Measurements from ENCODE around the gene PTCD1. TPM values are rescaled to one million over a fixed set of nuclear protein-coding genes. Genes with fewer than 3 reads are reported as not detected.

Gene PTCD1, protein sequence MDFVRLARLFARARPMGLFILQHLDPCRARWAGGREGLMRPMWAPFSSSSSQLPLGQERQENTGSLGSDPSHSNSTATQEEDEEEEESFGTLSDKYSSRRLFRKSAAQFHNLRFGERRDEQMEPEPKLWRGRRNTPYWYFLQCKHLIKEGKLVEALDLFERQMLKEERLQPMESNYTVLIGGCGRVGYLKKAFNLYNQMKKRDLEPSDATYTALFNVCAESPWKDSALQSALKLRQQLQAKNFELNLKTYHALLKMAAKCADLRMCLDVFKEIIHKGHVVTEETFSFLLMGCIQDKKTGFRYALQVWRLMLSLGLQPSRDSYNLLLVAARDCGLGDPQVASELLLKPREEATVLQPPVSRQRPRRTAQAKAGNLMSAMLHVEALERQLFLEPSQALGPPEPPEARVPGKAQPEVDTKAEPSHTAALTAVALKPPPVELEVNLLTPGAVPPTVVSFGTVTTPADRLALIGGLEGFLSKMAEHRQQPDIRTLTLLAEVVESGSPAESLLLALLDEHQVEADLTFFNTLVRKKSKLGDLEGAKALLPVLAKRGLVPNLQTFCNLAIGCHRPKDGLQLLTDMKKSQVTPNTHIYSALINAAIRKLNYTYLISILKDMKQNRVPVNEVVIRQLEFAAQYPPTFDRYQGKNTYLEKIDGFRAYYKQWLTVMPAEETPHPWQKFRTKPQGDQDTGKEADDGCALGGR
- total RNA-seq (2014; rRNA removed) = 15.0 and 19.2 TPM in 2 replicates
- polyA plus RNA-seq (2012) = 5.8 TPM

GRCh38 chr7:99438573-99439480 lies at the start of gene PTCD1, which contains the start of gene CPSF4:
Gene PTCD1, minus strand, starts transcription at chr7:99438798. Its CDS starts 3,556 bp downstream, at chr7:99435242.
Gene CPSF4, plus strand, starts transcription at chr7:99438943. Its CDS starts 140 bp downstream, at chr7:99439083.
- peak; percentile 96 for DNase-seq (ENCODE audit: low read depth)

DNA sequence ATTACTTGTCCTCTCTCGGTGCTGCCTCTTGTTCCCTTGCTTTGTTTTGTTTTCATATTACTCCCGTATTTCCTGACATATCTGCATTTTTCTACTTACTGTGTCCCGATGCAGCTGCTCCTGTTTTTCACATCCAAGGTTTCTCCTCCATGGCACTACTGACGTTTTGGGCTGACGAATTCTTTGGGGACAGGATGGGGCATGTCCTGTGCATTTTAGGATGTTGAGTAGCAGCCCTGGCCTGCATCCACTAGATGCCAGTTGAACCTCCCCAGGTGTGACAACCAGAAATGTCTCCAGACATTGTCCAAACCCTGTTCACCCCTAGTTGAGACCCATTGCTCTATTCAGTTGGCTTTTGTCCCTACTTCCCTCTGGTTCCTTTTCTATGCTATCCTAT lies 46.5 kb upstream of the PTCD1 start:
- DNase-seq (ENCODE audit: low read depth) = peak; percentile 47

DNA sequence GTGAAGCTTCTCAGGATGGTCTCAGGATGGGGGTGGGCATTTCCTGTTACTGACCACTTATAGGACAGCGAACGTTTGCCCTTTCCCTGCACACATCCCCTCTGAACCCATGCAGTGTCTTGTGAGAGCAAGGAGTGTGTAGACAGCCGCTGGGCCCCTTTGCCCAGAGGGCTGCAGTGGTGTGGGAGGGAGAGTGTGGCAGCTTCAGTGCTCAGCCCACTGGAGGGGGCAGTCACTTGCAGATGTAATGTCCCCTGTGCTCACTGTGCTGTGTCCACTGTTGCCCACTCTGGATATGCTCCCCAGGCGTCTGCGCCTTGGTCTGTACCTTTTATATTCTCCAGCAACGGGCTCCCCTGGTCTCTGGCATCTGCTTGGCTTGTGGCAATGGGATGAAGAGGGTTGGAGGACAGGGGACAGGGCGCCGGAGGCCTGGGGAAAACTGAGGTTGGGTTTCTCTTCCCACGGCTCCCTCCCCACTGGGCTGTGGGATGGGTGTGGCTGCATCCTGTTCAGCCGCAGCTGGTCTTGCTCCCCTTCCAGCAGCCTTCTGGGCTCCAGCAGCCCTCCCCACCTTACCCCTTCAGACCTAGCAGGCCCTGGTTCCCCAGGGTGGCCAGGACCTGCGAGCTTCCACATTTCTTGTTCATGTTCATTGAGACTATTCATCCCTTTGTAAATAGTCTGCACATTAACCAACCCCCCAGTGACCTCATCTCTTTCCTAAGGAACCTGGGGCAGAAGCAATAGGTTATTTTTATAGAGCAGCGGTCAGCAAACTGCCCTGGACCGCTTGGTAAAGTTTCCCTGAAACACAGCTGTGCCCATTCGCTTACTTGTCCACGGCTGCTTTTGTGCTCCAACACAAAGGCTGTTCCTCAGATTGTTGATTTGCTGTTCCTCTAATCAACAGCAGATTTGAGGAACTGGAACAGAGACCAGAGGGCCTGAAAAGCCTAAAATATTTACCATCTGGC lies 40.2 kb upstream of the PTCD1 start:
- no peak for DNase-seq (ENCODE audit: low read depth)

DNA sequence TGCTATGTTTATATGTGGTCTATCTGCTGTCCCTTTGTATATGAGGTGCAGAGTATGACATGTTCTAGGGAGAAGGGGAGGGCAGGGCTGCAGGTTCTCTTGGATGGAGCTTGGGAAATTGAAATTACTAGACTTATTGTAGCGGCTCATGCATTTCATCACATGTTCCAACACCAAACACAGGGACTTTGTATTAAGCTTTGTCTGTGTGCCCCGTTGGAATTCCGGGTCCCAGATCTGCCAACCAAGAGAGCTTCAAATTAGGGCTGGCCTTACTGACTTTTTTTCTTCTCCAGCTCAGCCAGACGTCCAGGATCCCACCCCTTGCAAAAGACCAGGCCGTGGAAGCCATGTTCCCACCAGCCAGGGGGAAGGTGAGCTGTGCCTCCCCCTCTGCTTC lies 37.5 kb upstream of the PTCD1 start:
- no peak for DNase-seq (ENCODE audit: low read depth)

- DNase-seq (ENCODE audit: low read depth) = peak; percentile 78
These were observed 34.7 kb upstream of the PTCD1 start for GRCh38 chr7:99473315-99473596.

DNA sequence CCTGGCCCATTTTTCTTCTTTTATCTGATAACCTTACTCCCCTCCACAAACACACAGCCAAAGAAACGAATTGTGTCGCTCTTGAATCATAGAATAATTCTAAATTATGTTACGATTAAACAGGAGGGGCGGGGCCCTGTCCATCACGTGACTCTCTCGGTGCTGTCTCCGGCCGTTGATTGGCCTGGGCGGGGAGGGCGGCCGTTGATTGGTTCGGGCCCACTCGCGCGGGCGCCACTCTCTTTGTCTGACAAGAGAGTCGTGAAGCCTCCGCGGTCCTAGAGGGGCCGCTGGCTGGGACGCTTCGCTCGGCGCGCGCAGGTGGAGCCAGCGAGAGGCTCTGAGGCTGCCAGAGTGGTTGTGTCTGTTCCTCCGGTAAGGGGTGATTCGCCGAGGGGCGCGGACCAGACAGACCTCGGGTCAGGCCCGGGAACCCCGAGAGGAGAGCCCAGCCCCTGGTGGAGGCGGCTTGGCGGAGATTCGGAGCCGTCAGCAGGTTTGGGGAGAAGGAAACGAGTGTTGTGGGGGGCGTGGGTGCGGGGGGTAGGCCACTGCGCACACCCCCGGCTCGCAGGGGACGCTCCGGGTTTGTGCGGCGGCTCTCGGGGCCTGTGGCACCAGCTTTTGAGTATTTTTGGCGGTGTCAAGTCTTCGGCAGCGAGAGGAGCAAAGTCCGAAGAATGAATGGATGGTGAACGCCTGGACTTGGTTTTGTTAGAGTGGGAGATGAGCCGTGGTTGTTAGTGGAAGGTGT lies 34.1 kb upstream of the PTCD1 start, which contains the start of gene ZNF789:
ZNF789 (plus strand) TSS at position 330 of the 754 bp plus-strand sequence. CDS start 3,567 bp downstream, outside the sequence.
- DNase-seq (ENCODE audit: low read depth) = peak; percentile 97

GRCh38 chr7:99469381-99470065 lies 30.9 kb upstream of the PTCD1 start:
- DNase-seq (ENCODE audit: low read depth) = peak; percentile 22

GRCh38 chr7:99468336-99468918 lies 29.8 kb upstream of the PTCD1 start:
- no peak for DNase-seq (ENCODE audit: low read depth)

DNA sequence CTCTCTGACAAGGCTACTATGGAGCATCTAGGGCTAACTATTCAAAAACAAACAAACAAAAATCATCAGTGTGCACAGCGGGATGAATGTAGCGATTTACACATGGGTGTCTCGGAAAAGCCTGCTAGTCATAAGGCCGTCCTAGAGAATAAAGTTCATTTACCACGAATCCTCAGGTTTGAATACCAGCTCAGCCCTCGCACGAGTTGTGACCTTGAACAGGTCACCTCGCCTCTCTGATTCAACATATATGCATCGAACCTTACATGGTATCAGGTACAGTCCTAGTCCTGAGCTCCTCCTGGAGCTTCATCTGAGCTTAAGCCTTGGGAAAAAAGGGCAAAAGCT lies 26.8 kb upstream of the PTCD1 start:
- DNase-seq (ENCODE audit: low read depth) = no peak

GRCh38 chr7:99461221-99461620 lies 22.6 kb upstream of the PTCD1 start:
- DNase-seq (ENCODE audit: low read depth) = no peak

GRCh38 chr7:99460651-99461050 lies 22.1 kb upstream of the PTCD1 start:
- DNase-seq (ENCODE audit: low read depth) = no peak

GRCh38 chr7:99459087-99459486 lies 20.5 kb upstream of the PTCD1 start:
- peak; percentile 35 for DNase-seq (ENCODE audit: low read depth)

DNA sequence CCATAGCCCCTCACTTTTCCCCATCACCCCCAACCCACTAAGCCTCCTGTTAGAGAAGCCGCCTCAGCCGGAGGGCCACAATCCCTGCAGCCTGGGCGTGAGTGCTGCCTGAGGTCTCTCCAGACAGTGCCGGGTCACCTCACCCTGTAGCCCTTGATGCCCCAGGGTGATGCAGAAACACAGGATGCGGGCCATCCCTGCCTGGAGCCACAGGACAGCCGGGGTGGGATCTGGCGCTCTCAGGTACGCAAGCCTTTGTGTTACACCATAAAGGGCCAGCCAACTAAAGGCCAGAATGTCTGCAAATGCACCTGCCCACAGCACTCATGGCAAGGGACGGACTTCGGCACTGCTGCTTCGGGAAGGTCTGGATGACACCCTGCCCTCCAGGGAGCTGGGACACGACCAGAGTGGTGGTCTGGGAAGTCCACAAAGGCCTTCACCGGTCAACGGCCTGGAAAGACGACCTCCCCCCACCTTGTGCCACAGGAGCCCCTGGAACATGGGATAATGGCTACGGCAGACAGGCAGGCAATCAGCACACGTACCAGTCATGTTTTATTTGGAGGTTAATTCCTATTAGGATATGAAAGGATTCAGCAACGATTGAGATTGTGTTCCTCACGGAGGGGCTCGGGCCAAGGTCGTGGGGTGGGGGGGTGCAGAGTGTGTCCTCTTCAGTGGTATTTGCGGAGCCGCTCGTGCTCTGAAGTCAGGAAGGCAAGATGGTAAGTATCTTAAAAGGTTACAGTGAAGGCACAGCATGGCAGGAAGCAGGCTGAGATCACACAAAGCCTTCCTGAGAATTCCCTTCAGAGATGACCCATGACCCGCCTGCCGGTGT lies 19.3 kb upstream of the PTCD1 start:
- no peak for DNase-seq (ENCODE audit: low read depth)

DNA sequence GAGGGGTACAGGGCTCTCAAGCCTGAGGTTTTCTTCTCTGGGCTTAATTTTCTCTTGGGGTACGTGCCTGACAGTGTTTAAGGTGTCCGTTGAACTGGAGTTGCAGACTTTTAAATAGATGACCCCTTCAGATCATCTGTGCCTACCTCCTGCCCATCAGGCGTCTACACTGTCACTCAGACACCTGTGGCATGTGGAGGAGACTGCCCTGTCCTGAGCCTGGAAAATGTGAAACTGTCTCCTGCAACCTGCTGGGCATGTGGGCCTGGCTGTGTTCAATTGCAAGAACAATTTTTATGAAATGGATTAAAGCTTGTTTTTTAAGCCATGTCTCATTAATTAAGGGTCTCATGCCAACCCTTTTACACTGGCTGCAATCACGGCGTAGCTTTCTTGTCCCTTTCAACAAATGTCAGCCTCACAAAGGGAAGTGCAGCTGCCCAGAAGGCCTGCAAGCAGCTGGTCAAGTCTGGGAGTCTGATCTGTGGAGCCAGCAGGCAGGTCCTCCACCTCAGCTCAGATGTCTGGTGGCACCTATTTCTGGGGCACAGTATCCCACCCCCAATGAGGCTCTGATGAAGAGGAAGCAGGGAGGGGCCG lies 18.6 kb upstream of the PTCD1 start:
- no peak for DNase-seq (ENCODE audit: low read depth)

DNA sequence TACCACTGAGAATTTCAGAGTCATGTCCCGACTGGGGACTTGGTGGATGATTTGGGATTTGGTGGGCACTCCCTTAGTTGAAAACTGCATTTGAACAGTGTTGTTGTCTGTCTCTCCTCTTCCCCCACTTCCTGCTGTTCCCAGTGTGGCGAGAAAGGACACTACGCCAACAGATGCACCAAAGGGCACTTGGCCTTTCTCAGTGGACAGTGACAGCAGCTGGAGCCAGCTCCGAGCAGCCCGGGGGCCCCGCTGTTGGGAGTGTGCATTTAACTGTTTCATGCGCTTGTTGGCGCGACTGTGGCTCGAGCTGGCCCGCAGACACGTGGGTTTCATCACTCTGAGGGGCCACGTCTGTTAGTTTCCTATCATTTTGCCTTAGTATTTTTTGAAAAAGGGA lies 17.7 kb upstream of the PTCD1 start:
- DNase-seq (ENCODE audit: low read depth) = no peak

DNA sequence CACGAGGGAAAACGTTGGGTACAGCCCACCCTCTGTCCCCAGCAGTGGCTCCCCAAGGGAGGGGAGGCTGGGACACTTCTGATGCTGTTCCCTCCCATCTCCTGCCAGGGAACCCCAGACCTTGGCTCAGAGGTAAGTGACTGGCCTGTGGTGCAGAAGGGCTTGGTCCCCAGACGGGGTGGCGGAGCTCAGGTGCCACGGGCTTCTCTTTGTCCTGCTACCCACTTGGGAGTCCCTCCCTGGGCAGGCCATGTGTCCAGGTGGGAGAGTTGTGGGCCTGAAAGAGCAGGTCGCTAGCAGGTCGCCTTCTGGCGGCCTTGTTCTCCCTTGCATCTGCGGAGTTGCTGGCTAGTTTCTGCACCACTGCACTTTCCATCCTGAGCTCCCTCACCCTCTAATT lies 17.3 kb upstream of the PTCD1 start:
- DNase-seq (ENCODE audit: low read depth) = no peak

DNA sequence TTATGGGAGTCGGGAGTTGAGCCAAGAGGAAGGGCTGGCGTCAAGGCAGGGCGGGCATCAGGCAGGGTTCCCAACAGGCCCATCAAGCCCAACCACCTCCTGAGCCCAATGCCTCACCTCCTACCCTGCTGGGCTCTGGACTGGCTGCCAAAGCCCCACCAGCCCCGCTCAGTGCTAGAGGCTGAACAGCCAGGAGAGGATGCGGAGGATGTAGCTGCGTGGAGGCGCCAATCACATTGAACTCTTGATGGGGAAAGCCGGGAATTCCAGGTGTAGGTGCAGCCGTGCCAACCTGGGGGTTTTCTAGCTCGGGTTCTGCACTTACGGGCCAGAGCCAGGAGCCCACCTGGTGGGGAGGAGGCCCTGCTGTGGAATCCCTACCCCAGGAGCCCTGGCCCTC lies 14.5 kb upstream of the PTCD1 start:
- no peak for DNase-seq (ENCODE audit: low read depth)

DNA sequence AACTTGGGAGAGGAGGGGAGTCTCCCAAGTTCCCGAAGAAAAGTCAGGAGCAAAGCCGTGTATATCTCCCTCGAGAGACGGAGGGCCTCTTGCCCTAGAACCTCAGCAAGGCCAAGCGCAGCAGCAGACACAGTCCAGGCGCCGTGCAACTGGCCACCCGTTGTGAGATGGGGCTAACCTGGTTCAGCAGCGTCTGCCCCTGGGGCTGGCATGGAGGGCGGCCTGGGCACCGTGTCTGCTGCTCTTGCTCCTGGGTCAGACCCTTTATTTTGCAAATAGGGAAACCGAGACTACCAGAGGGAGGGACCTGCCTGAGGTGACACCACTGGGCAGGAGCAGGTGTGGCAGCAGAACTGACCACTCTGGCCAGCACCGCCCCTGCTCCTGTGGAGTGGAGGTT lies 13.9 kb upstream of the PTCD1 start:
- DNase-seq (ENCODE audit: low read depth) = no peak

Measured in LHCN-M2 (cell line).